Activated CD8-positive, alpha-beta T cell treated with anti-CD3 and anti-CD28 coated beads for 36 hours (primary cell): ENCODE measurements around the gene CACNA1C. TPM values are rescaled to one million over a fixed set of nuclear protein-coding genes. Genes with fewer than 3 reads are reported as not detected.

ENCODE experiments used
- ATAC-seq: fragments of 200-7000 bp; cut with Tn5 transposase; one replicate; pipeline ENCODE4 v1.10.0; 2021; ENCODE audit warnings: mild to moderate bottlenecking, moderate library complexity
- CTCF ChIA-PET: fragments of 350-600 bp; sonication (Branson Sonifier 250); formaldehyde crosslinking; loops from one replicate; lab custom pipeline; 2021; ENCODE audit warnings: antibody characterized with exemption; lab: Charles Lee
- POLR2A ChIA-PET: fragments of 350-600 bp; sonication (Branson Sonifier 250); formaldehyde crosslinking; loops from one replicate; lab custom pipeline; 2021; ENCODE audit warnings: antibody characterized with exemption; lab: Charles Lee
- DNase-seq: peaks from one replicate; pipeline ENCODE4 v3.0.0-alpha.2; 2020
- H3K27ac Mint-ChIP-seq: one replicate; pipeline ENCODE4 v1.8.0; 2021; ENCODE audit warnings: mild to moderate bottlenecking, mixed read lengths
- H3K27me3 Mint-ChIP-seq: one replicate; pipeline ENCODE4 v1.8.0; 2021; ENCODE audit warnings: mixed read lengths
- H3K36me3 Mint-ChIP-seq: one replicate; pipeline ENCODE4 v1.8.0; 2021; ENCODE audit warnings: low read depth, mixed read lengths
- H3K4me1 Mint-ChIP-seq: one replicate; pipeline ENCODE4 v1.8.0; 2021; ENCODE audit warnings: low read depth, mixed read lengths
- H3K4me3 Mint-ChIP-seq: one replicate; pipeline ENCODE4 v1.8.0; 2021; ENCODE audit warnings: mild to moderate bottlenecking, moderate library complexity, mixed read lengths
- H3K9me3 Mint-ChIP-seq: one replicate; pipeline ENCODE4 v1.8.0; 2021; ENCODE audit warnings: mixed read lengths
- intact Hi-C: fragments of 100-400 bp; cut with micrococcal nuclease; formaldehyde crosslinking; loops from one replicate; pipeline ENCODE4 v1.10.0; 2022
- total RNA-seq, 2 experiments: library from RNA; stranded (reverse); gene quantifications; one replicate each; pipeline ENCODE4 v1.2.3, GENCODE V29; 2021
- TF ChIP-seq, protein P1 (sequence below): fragments of 200-600 bp; IDR thresholded peaks from one replicate; pipeline ENCODE4 v1.8.0; 2022; ENCODE audit warnings: antibody characterized with exemption, mild to moderate bottlenecking

CACNA1C gene
- total RNA-seq, 2 experiments from 2014 or later, result 0.02 to 0.05 TPM

DNA sequence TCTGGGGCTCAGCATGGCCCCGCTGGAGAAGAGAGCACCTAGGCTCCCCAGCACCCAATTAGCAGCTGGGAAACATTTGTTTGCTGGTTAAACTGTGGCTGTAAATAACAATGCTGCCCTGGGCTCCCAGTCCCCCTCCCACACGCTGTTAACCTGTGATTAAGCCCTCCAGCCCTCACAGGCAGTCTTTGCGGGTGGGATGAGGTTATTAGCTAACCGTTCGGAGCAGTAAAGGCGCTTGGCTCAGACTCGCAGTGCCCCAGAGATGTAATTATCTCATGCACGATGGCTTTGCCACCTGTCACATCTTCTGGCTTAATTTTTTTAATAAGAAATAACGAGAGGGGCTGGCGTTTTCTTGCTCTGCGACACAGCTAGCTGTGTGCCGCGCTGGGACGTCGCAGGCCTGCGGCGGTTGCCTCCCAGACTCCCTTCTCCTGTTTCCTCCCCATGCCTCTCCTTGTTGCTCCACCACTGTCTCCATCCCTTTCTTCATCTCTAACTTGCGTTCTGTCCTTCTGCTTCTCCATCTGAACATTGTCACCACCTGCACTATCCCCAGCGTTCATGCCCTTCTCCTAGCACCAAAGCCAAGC, 502.8 kb downstream of the CACNA1C start:
- no peak for ATAC-seq
- CTCF ChIA-PET, result no interaction called here

DNA sequence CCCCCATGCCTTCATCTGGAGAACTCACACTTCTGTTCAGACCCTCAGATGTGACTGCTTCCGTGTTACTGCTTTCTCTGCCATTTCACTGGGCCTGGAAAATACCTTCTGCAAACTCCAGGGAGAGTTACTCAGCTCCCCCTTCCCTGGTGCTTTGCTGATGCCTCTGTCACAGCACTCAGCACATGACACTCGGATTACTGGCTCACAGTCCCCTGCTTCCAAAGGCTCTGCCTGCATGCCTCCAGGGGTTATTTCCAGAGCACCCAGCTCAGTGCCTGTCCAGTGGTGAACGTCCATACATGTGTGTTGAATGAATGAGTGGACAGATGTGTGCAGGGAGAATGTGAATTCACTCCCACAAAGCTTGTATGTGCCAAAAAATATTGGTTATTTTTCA, 504.8 kb downstream of the CACNA1C start:
- intact Hi-C loops, result no loop called here
- Mint-ChIP-seq H3K36me3 (no peaks in the 10 kb centered on the region), H3K27ac (no peak overlapping the region), H3K27me3 (no peaks in the 10 kb centered on the region), H3K4me1 (no peaks in the 10 kb centered on the region), H3K9me3 (no peaks in the 10 kb centered on the region), H3K4me3 (no peak overlapping the region)
- TF ChIP-seq, protein P1, sequence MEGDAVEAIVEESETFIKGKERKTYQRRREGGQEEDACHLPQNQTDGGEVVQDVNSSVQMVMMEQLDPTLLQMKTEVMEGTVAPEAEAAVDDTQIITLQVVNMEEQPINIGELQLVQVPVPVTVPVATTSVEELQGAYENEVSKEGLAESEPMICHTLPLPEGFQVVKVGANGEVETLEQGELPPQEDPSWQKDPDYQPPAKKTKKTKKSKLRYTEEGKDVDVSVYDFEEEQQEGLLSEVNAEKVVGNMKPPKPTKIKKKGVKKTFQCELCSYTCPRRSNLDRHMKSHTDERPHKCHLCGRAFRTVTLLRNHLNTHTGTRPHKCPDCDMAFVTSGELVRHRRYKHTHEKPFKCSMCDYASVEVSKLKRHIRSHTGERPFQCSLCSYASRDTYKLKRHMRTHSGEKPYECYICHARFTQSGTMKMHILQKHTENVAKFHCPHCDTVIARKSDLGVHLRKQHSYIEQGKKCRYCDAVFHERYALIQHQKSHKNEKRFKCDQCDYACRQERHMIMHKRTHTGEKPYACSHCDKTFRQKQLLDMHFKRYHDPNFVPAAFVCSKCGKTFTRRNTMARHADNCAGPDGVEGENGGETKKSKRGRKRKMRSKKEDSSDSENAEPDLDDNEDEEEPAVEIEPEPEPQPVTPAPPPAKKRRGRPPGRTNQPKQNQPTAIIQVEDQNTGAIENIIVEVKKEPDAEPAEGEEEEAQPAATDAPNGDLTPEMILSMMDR, result no peak
- ChIA-PET CTCF (interaction anchor here (1.3 kb wide), 1 partner anchor 25 kb away, joined by 3 read pairs; no protein-coding TSS in a partner anchor), POLR2A (no interaction called here)
- DNase-seq (no peak), ATAC-seq (no peak)

More for the DNA sequence above, 502.8 kb downstream of the CACNA1C start:
- intact Hi-C loops, result no loop called here
- no peaks in the 10 kb centered on the region for H3K27me3 Mint-ChIP-seq
- no peak overlapping the region for H3K27ac Mint-ChIP-seq
- DNase-seq, result no peak
- TF ChIP-seq, protein P1, result no peak
- no peaks in the 10 kb centered on the region for H3K4me1 Mint-ChIP-seq
- no peaks in the 10 kb centered on the region for H3K36me3 Mint-ChIP-seq
- POLR2A ChIA-PET, result no interaction called here
- H3K9me3 Mint-ChIP-seq, result no peaks in the 10 kb centered on the region
- H3K4me3 Mint-ChIP-seq, result no peak overlapping the region

DNA sequence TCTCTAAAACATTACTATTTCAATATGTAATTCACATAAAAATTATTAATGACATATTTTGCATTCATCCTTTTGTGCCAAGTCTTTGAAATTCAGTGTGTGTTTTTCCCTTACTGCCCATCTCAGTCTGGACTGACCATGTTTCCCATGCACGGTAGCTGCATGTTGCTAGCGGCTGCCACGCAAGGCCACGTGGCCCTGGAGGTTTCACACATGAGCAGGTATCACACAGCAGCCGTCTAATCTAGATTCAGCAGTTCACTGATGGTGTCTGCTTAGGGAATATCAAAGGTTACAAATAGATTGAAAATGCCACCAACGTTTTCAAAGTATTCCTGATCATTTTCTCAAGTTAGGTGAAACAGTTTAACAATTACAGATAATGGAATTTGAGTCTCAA, 507.1 kb downstream of the CACNA1C start:
- CTCF ChIA-PET, result no interaction called here
- Mint-ChIP-seq H3K4me1 (no peaks in the 10 kb centered on the region), H3K36me3 (no peaks in the 10 kb centered on the region), H3K4me3 (no peak overlapping the region), H3K27me3 (no peaks in the 10 kb centered on the region), H3K27ac (no peak overlapping the region), H3K9me3 (no peaks in the 10 kb centered on the region)
- intact Hi-C loops, result no loop called here
- TF ChIP-seq, protein P1, result no peak
- ATAC-seq (no peak), DNase-seq (no peak)
- POLR2A ChIA-PET, result no interaction called here

DNA sequence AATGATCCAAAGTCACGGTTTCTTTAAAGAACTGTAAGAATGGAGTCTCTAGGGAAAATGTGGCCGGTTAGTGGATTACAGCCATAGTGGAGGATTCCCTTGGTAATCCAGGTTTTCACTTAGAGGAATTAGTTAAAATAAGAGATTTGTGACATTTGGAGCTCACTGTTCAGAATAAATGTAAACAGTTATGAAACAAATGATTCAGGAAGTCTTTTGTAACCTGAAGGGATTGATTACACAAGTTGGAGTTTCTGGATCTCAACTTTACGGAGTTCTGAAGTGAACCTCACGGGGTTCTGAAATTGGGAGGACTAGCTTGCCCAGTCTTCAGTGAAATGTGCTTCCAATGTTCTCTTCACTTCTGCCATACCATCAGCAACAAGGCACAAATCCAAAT, 507.6 kb downstream of the CACNA1C start:
- TF ChIP-seq, protein P1, result no peak
- no peaks in the 10 kb centered on the region for H3K9me3 Mint-ChIP-seq
- CTCF ChIA-PET, result no interaction called here

DNA sequence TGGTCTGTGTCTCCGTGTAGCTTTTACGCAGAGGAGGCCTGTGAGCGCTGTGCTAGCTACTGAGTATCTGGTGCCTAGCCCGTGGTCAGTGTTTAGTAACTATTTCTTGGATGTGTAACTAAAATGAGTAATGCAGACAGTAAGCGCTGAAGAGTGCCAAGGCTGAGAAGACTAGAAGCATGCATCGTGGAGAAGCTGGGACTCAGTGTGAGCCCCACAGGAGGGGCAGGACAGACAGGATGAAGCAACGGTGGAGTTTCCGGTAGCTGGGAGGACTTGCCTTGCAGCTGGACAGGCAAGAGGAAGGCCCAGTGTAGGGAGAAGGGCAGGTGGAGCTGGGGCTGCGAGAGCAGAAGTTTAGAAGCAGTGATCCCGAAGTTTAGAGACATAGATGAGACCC, 508.6 kb downstream of the CACNA1C start:
- Mint-ChIP-seq H3K9me3 (no peaks in the 10 kb centered on the region), H3K4me1 (no peaks in the 10 kb centered on the region), H3K27me3 (no peaks in the 10 kb centered on the region), H3K4me3 (no peak overlapping the region), H3K36me3 (no peaks in the 10 kb centered on the region), H3K27ac (no peak overlapping the region)
- no peak for DNase-seq
- CTCF ChIA-PET, result interaction anchor here (3.3 kb wide), 1 partner anchor 22 kb away, joined by 10 read pairs; no protein-coding TSS in a partner anchor
- TF ChIP-seq, protein P1, result no peak
- no peak for ATAC-seq
- intact Hi-C loops, result no loop called here
- POLR2A ChIA-PET, result no interaction called here

More for the DNA sequence above, 507.6 kb downstream of the CACNA1C start:
- ATAC-seq (no peak), DNase-seq (no peak)
- intact Hi-C loops, result no loop called here
- H3K4me1 Mint-ChIP-seq, result no peaks in the 10 kb centered on the region
- no peaks in the 10 kb centered on the region for H3K36me3 Mint-ChIP-seq
- H3K27me3 Mint-ChIP-seq, result no peaks in the 10 kb centered on the region
- no peak overlapping the region for H3K27ac Mint-ChIP-seq
- POLR2A ChIA-PET, result interaction anchor here (0.6 kb wide), 1 partner anchor 9 kb away, joined by 3 read pairs; no protein-coding TSS in a partner anchor
- H3K4me3 Mint-ChIP-seq, result no peak overlapping the region
